ENCODE measurements around the gene SLC15A3. TPM values are rescaled to one million over a fixed set of nuclear protein-coding genes. Genes with fewer than 3 reads are reported as not detected.

Gene SLC15A3
- total and polyA plus RNA-seq, 4 donors: 9.0 to 20.9 (median 16.3) TPM

GRCh38 chr11:60919956-60920355 lies 32.0 kb downstream of the SLC15A3 start:
- no peak for TF ChIP-seq TAF1 (conservative IDR thresholded peaks at IDR 0.05)
- no peak for TF ChIP-seq MAX (IDR thresholded peaks at IDR 0.05)
- no peak for TF ChIP-seq HNF4A (conservative IDR thresholded peaks at IDR 0.05)
- no peak for TF ChIP-seq REST (IDR thresholded peaks at IDR 0.05)
- TF ChIP-seq NR2F2 (IDR thresholded peaks at IDR 0.05): no peak
- no peak for TF ChIP-seq SP1 (IDR thresholded peaks at IDR 0.05)
- no peak for TF ChIP-seq JUND (IDR thresholded peaks at IDR 0.05)
- TF ChIP-seq GABPA (IDR thresholded peaks at IDR 0.05 in 1 of 2, conservative IDR thresholded peaks at IDR 0.05 in 1 of 2): no peak
- no peak for TF ChIP-seq EGR1 (IDR thresholded peaks at IDR 0.05; ENCODE audit: low read depth in 2 of 2)
- TF ChIP-seq FOXA2 (IDR thresholded peaks at IDR 0.05): no peak
- no peak for TF ChIP-seq RXRA (IDR thresholded peaks at IDR 0.05)
- no peak for TF ChIP-seq YY1 (IDR thresholded peaks at IDR 0.05)
- TF ChIP-seq FOXA1 (IDR thresholded peaks at IDR 0.05): no peak
- TF ChIP-seq CTCF (IDR thresholded peaks at IDR 0.05; ENCODE audit: low read depth, low read length, missing input control): no peak
- no peak for TF ChIP-seq ATF3 (IDR thresholded peaks at IDR 0.05)
- no peak for DNase-seq (ENCODE audit: low spot score)
- no peak overlapping the region for H3K4me3 ChIP-seq (ENCODE audit: low read depth in 1 of 3, low read length in 3 of 3)
- H3K27me3 ChIP-seq (ENCODE audit: control insufficient read depth in 4 of 4, insufficient read depth in 4 of 4, low read length in 3 of 4): no peaks in the 10 kb centered on the region
- no peak overlapping the region for H3K9ac ChIP-seq (ENCODE audit: low read depth in 1 of 2, low read length in 2 of 2)
- WGBS: 76% methylated on average over 2 of the region's 2 CpGs
- no peak overlapping the region for H3K27ac ChIP-seq (ENCODE audit: low read depth in 1 of 2, low read length in 2 of 2)
- peaks cover 8 to 32% (median 18%) of the 10 kb centered on the region in 4 donors for H3K36me3 ChIP-seq (ENCODE audit: control insufficient read depth in 4 of 4, insufficient read depth in 3 of 4, low read depth in 1 of 4, low read length in 3 of 4)
- H3K9me3 ChIP-seq (ENCODE audit: control insufficient read depth in 4 of 4, low read length in 3 of 4): no peaks in the 10 kb centered on the region
- H3K4me1 ChIP-seq (ENCODE audit: control insufficient read depth in 4 of 4, insufficient read depth in 4 of 4, low read length in 3 of 4): peaks cover 5 to 18% (median 10%) of the 10 kb centered on the region in 4 donors

GRCh38 chr11:60919320-60919719 lies 32.7 kb downstream of the SLC15A3 start:
- no peak overlapping the region for H3K27ac ChIP-seq (ENCODE audit: low read depth in 1 of 2, low read length in 2 of 2)
- H3K36me3 ChIP-seq (ENCODE audit: control insufficient read depth in 4 of 4, insufficient read depth in 3 of 4, low read depth in 1 of 4, low read length in 3 of 4): peaks cover 8 to 32% (median 18%) of the 10 kb centered on the region in 4 donors
- DNase-seq (ENCODE audit: low spot score): no peak
- H3K4me1 ChIP-seq (ENCODE audit: control insufficient read depth in 4 of 4, insufficient read depth in 4 of 4, low read length in 3 of 4): peaks cover 0 to 18% (median 11%) of the 10 kb centered on the region in 4 donors
- 92% methylated on average over 1 of the region's 1 CpG for WGBS
- no peak overlapping the region for H3K9ac ChIP-seq (ENCODE audit: low read depth in 1 of 2, low read length in 2 of 2)
- H3K4me3 ChIP-seq (ENCODE audit: low read depth in 1 of 3, low read length in 3 of 3): no peak overlapping the region
- H3K27me3 ChIP-seq (ENCODE audit: control insufficient read depth in 4 of 4, insufficient read depth in 4 of 4, low read length in 3 of 4): no peaks in the 10 kb centered on the region
- no peaks in the 10 kb centered on the region for H3K9me3 ChIP-seq (ENCODE audit: control insufficient read depth in 4 of 4, low read length in 3 of 4)
- TF ChIP-seq CTCF (IDR thresholded peaks at IDR 0.05; ENCODE audit: low read depth, low read length, missing input control): no peak
- TF ChIP-seq HNF4G (IDR thresholded peaks at IDR 0.05): no peak
- TF ChIP-seq ZBTB33 (IDR thresholded peaks at IDR 0.05): no peak
- no peak for TF ChIP-seq REST (IDR thresholded peaks at IDR 0.05)
- no peak for TF ChIP-seq FOXA2 (IDR thresholded peaks at IDR 0.05)
- TF ChIP-seq SP1 (IDR thresholded peaks at IDR 0.05): no peak
- no peak for TF ChIP-seq FOXA1 (IDR thresholded peaks at IDR 0.05)
- no peak for TF ChIP-seq GABPA (IDR thresholded peaks at IDR 0.05 in 1 of 2, conservative IDR thresholded peaks at IDR 0.05 in 1 of 2)
- no peak for TF ChIP-seq NR2F2 (IDR thresholded peaks at IDR 0.05)
- no peak for TF ChIP-seq TAF1 (conservative IDR thresholded peaks at IDR 0.05)
- no peak for TF ChIP-seq EGR1 (IDR thresholded peaks at IDR 0.05; ENCODE audit: low read depth in 2 of 2)
- no peak for TF ChIP-seq ATF3 (IDR thresholded peaks at IDR 0.05)
- no peak for TF ChIP-seq RXRA (IDR thresholded peaks at IDR 0.05)
